ENCODE measurements around the gene CHMP5. TPM values are rescaled to one million over a fixed set of nuclear protein-coding genes. Genes with fewer than 3 reads are reported as not detected.

The CHMP5 gene
- total RNA-seq, 1 donor from 2014 or later: 56.9 TPM

DNA sequence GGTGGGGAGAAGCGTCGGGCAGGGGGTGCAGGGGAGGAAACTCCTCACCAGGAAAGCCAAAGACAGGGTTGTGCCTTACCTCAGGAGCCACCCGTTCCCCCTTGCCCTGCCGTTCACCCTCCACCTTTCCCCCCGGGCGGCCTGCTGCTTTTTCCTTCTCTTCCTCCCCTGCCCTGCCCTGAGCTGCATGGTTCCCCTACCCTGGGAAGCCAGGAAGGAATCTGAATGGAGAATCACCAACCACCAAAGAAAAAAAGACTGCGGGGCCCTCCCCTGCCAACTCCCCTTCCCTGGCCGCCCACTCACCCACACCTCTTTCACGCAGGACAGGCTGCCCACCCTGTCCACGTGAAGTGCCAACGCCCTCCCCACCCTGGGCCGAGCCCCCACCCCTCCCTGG lies 24.6 kb downstream of the CHMP5 start:
- peak overlapping the region; percentile 75 for H3K4me3 ChIP-seq
- no peak for TF ChIP-seq CTCF (IDR thresholded peaks at IDR 0.05; ENCODE audit: borderline replicate concordance)
- no peaks in the 10 kb centered on the region for H3K9me3 ChIP-seq (replicated peaks)
- intact Hi-C loops (cut with micrococcal nuclease): no loop called here
- peaks cover 24% of the 10 kb centered on the region for H3K36me3 ChIP-seq
- no peak for DNase-seq
- H3K4me1 ChIP-seq: peaks cover 58% of the 10 kb centered on the region
- peak overlapping the region; percentile 96 for H3K27ac ChIP-seq (replicated peaks)
- H3K27me3 ChIP-seq (ENCODE audit: low read depth): no peaks in the 10 kb centered on the region

DNA sequence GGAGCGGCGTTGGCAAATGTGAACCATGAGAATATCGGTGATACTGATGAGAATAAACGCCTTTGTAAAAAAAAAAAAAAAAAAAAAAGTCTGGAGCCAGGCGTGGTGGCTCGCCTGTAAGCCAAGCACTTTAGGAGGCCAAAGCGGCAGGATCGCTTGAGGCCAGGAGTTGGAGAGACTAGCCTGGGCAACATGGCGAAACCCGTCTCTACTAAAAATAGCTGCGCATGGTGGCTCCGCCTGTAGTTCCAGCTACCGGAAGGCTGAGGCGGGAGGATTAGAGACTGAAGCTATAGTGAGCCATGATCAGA lies 25.0 kb downstream of the CHMP5 start:
- intact Hi-C loops (cut with micrococcal nuclease): no loop called here
- Histone ChIP-seq H3K27me3 (ENCODE audit: low read depth) (no peaks in the 10 kb centered on the region), H3K36me3 (peaks cover 26% of the 10 kb centered on the region), H3K4me3 (peak overlapping the region; percentile 75), H3K9me3 (replicated peaks) (no peaks in the 10 kb centered on the region), H3K27ac (replicated peaks) (peak overlapping the region; percentile 96), H3K4me1 (peaks cover 62% of the 10 kb centered on the region)
- no peak for TF ChIP-seq CTCF (IDR thresholded peaks at IDR 0.05; ENCODE audit: borderline replicate concordance)
- no peak for DNase-seq

DNA sequence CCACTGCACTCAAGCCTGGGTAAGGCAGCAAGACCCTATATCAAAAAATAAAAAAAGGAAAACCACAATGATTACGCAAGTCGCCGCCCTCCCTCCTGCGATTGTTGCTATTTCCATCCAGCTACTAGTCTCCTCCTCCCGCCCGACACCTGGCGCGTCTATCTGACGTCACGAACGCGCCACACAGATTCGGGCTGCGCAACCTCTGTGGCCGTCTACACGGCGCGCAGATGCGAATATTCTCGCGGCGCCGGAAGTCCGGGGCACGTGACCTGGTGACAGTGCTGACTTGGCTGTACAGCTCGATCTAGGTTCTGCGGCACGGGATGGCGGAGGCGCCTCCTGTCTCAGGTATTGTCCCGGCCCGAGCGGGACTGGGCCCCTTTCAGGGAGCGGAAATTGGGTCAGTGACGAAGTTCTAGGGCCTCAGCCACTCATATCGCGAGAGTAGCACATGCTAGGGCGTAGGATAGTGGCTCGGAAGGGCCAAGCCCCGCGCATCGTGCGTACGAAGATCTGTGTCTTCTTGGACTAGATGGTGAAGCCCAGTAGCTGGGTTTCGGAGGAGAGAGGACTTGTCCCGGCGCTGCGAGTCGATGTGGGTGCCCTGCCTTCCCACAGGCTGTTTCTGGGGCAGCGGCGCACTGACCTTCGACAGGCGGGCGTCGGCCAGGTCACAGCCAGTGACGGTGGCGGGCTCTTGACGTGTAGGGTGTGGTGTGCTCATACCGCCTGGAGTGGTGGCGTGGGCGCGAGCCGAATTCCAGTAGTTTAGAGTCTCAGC lies 25.6 kb downstream of the CHMP5 start, which contains the start of gene NFX1:
NFX1 (plus strand) TSS at position 270 of the 784 bp plus-strand sequence; CDS start at position 327, 57 bp downstream.
- peak within 1 kb of the TSS; percentile 96 for H3K27ac ChIP-seq (replicated peaks)
- no peak for TF ChIP-seq CTCF (IDR thresholded peaks at IDR 0.05; ENCODE audit: borderline replicate concordance)
- H3K9me3 ChIP-seq (replicated peaks): no peaks in the 10 kb centered on the region
- H3K4me1 ChIP-seq: peaks cover 67% of the 10 kb centered on the region
- H3K4me3 ChIP-seq: peak within 1 kb of the TSS; percentile 75
- no peaks in the 10 kb centered on the region for H3K27me3 ChIP-seq (ENCODE audit: low read depth)
- peak; percentile 98 for DNase-seq
- H3K36me3 ChIP-seq: peaks cover 29% of the 10 kb centered on the region
- intact Hi-C loops (cut with micrococcal nuclease): no loop called here

GRCh38 chr9:33291031-33291397 lies 26.2 kb downstream of the CHMP5 start:
- Histone ChIP-seq H3K4me1 (peaks cover 73% of the 10 kb centered on the region), H3K9me3 (replicated peaks) (no peaks in the 10 kb centered on the region), H3K36me3 (peaks cover 29% of the 10 kb centered on the region), H3K27me3 (ENCODE audit: low read depth) (no peaks in the 10 kb centered on the region), H3K4me3 (peak overlapping the region; percentile 75), H3K27ac (replicated peaks) (peak overlapping the region; percentile 96)
- no peak for TF ChIP-seq CTCF (IDR thresholded peaks at IDR 0.05; ENCODE audit: borderline replicate concordance)
- intact Hi-C loops (cut with micrococcal nuclease): no loop called here
- no peak for DNase-seq

GRCh38 chr9:33291901-33292300 lies 27.1 kb downstream of the CHMP5 start:
- peak overlapping the region; percentile 75 for H3K4me3 ChIP-seq
- intact Hi-C loops (cut with micrococcal nuclease): no loop called here
- H3K27me3 ChIP-seq (ENCODE audit: low read depth): no peaks in the 10 kb centered on the region
- no peak overlapping the region for H3K27ac ChIP-seq (replicated peaks)
- no peak for TF ChIP-seq CTCF (IDR thresholded peaks at IDR 0.05; ENCODE audit: borderline replicate concordance)
- no peak for DNase-seq
- H3K4me1 ChIP-seq: peaks cover 79% of the 10 kb centered on the region
- H3K36me3 ChIP-seq: peaks cover 37% of the 10 kb centered on the region
- H3K9me3 ChIP-seq (replicated peaks): no peaks in the 10 kb centered on the region
